Measurements from ENCODE around the gene KRT13. TPM values are rescaled to one million over a fixed set of nuclear protein-coding genes. Genes with fewer than 3 reads are reported as not detected.
A peak's percentile ranks its signal among the peaks of the same experiment; 100 is the strongest.

Gene KRT13
- total and polyA plus RNA-seq, 8 donors = 0.17 to 29.1 (median 0.48) TPM; not detected in 2

- Histone ChIP-seq H3K36me3 (no peaks in the 10 kb centered on the region), H3K4me3 (no peak overlapping the region), H3K4me1 (no peaks in the 10 kb centered on the region), H3K27ac (no peak overlapping the region), H3K27me3 (peaks cover 0 to 14% of the 10 kb centered on the region in 2 donors), H3K9me3 (peaks cover 0 to 6% of the 10 kb centered on the region in 2 donors)
- intact Hi-C loops (cut with DNase I) = loop anchor here in 1 of 2 donors (10.0 kb wide), 1 partner anchor 638 kb away; no protein-coding TSS in a partner anchor
- DNase-seq = no peak
- no peak for ATAC-seq
- TF ChIP-seq CTCF (IDR thresholded peaks at IDR 0.05) = no peak
These were observed 36.9 kb upstream of the KRT13 start for GRCh38 chr17:41542357-41542756.

GRCh38 chr17:41540921-41541625, 35.7 kb upstream of the KRT13 start:
- intact Hi-C loops (cut with DNase I) = loop anchor here in 1 of 2 donors (10.0 kb wide), 1 partner anchor 636 kb away; no protein-coding TSS in a partner anchor
- Histone ChIP-seq H3K4me1 (no peaks in the 10 kb centered on the region), H3K4me3 (no peak overlapping the region), H3K36me3 (no peaks in the 10 kb centered on the region), H3K27me3 (peaks cover 0 to 20% of the 10 kb centered on the region in 2 donors), H3K27ac (no peak overlapping the region), H3K9me3 (no peaks in the 10 kb centered on the region)
- DNase-seq (no peak), ATAC-seq (no peak)
- no peak for TF ChIP-seq CTCF (IDR thresholded peaks at IDR 0.05)

GRCh38 chr17:41539979-41540701, 34.7 kb upstream of the KRT13 start:
- ATAC-seq = no peak
- TF ChIP-seq CTCF (IDR thresholded peaks at IDR 0.05) = no peak
- intact Hi-C loops (cut with DNase I) = loop anchor here in 1 of 2 donors (10.0 kb wide), 1 partner anchor 635 kb away; no protein-coding TSS in a partner anchor

GRCh38 chr17:41539071-41539492, 33.7 kb upstream of the KRT13 start:
- no peak overlapping the region for H3K27ac ChIP-seq
- ATAC-seq = no peak
- intact Hi-C loops (cut with DNase I) = no loop called here
- no peak overlapping the region for H3K4me3 ChIP-seq
- DNase-seq = no peak
- no peak for TF ChIP-seq CTCF (IDR thresholded peaks at IDR 0.05)
- H3K36me3 ChIP-seq = no peaks in the 10 kb centered on the region
- H3K9me3 ChIP-seq = no peaks in the 10 kb centered on the region
- H3K27me3 ChIP-seq = peaks cover 0 to 34% of the 10 kb centered on the region in 2 donors
- H3K4me1 ChIP-seq = no peaks in the 10 kb centered on the region

More at GRCh38 chr17:41539979-41540701, 34.7 kb upstream of the KRT13 start:
- Histone ChIP-seq H3K9me3 (no peaks in the 10 kb centered on the region), H3K27me3 (peaks cover 0 to 29% of the 10 kb centered on the region in 2 donors), H3K36me3 (no peaks in the 10 kb centered on the region), H3K27ac (no peak overlapping the region), H3K4me1 (no peaks in the 10 kb centered on the region), H3K4me3 (no peak overlapping the region)
- no peak for DNase-seq

- intact Hi-C loops (cut with DNase I) = no loop called here
- peaks cover 0 to 34% of the 10 kb centered on the region in 2 donors for H3K27me3 ChIP-seq
- no peak overlapping the region for H3K4me3 ChIP-seq
- ATAC-seq = no peak
- no peaks in the 10 kb centered on the region for H3K36me3 ChIP-seq
- peak in 1 of 4 donors; percentile 23 for DNase-seq
- TF ChIP-seq CTCF (IDR thresholded peaks at IDR 0.05) = no peak
- H3K4me1 ChIP-seq = no peaks in the 10 kb centered on the region
- H3K9me3 ChIP-seq = no peaks in the 10 kb centered on the region
- no peak overlapping the region for H3K27ac ChIP-seq
These were observed 33.2 kb upstream of the KRT13 start for GRCh38 chr17:41538565-41538991.
